NK-92 (cell line): Measurements from ENCODE around the gene DCAF8.

Experiments used
- DNase-seq: peaks from one replicate; lab custom pipeline; 2025; ENCODE audit not compliant: unreplicated experiment; lab: John Stamatoyannopoulos, UW

The DCAF8 gene

DNA sequence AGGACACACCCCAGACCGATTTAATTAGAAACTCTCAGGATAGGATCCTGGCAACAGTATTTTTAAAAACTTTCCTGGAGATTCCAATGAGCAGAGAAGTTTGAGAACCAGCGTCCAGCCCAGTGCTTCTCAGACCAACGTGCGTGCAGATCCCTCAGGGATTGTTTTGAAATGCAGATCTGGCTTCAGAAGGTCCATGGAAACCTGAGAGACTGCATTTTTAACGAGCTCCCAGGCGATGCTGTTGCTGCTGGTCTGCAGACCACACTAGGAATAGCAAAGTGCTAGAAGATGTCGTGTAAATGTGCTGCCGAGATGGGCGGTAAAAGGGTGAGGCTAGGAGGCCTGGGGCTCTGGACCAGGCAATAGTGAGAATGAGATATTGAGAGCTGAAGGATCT, 90.4 kb downstream of the DCAF8 start:
- DNase-seq = no peak

DNA sequence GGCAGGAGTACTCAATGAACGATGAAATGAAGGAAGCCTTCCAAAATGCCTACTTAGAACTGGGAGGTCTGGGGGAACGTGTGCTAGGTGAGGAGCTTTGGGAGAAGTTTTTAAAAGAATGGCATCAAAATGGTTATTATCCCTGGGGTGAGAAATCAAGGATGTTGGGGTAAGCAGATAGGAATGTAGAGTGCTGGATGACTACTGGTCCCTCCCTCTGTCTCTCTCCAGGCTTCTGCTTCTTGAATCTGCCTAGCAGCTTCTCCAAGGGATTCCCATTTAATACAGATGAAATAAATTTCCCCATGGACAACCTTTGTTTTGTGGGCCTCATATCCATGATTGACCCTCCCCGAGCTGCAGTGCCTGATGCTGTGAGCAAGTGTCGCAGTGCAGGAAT, 91.0 kb downstream of the DCAF8 start:
- DNase-seq = no peak

DNA sequence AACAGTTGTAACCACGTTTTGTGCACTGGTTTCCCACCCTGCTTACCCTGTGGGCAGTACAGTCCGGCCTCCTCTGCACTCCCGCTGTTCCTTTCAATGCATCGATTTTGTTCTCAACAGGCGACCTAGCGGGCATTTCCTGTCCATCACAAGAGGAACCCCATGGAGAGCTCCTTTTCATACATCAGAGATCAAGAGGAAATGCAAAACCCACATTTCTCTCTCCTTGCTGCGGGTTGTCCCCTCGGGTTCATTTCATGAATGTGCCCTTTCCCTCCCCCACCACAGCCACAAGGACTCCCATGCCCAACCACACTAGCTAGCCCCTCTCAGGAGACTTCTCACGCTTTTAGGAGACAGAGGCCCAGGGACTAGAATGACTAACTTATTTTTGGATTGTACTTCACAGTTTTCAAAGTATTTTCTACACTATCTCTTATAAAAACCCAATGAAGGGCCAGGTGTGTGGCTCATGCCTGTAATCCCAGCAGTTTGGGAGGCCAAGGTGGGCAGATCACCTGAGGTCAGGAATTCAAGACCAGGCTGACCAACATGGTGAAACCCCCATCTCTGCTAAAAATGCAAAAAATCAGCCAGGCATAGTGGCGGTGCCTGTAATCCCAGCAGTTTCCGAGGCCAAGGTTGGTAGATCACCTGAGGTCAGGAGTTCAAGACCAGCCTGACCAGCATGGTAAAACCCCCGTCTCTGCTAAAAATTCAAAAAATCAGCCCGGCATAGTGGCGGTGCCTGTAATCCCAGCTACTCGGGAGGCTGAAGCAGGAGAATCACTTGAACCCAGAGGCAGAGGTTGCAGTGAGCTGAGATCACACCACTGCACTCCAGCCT, 92.6 kb downstream of the DCAF8 start:
- no peak for DNase-seq

DNA sequence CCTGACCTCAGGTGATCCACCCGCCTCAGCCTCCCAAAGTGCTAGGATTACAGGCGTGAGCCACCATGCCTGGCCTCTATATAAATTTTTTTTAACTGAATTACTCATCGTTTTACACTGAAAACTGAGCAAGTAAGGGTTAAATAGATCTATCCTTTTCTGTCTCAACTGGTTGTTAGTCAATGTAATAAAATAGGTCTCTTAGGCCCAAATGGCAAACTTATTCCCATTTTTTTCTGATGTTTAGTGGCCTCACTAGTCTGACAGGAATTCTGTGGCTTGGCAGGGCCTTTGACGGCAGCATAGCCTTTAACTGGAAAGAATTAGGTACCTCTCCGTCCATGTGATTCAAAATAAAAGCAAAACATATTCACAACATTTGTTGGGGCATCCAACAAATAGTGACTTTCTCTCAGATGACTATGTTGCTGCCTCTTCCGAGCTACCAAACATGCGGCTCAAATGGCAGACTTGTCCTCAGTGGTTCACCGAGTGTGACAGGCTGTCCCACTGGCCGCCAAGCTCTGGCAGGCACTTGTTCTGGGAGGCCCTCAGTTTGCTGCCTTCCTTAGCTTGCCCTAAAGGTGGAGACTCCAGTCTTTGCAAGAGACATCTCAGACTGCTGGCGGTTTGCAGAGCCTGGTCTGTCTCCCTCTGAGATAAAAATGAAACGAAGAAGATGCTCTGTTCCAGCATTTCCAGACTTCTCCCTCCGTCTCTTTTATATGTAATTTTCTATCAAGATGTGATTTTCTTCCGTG, 93.6 kb downstream of the DCAF8 start:
- DNase-seq = no peak

DNA sequence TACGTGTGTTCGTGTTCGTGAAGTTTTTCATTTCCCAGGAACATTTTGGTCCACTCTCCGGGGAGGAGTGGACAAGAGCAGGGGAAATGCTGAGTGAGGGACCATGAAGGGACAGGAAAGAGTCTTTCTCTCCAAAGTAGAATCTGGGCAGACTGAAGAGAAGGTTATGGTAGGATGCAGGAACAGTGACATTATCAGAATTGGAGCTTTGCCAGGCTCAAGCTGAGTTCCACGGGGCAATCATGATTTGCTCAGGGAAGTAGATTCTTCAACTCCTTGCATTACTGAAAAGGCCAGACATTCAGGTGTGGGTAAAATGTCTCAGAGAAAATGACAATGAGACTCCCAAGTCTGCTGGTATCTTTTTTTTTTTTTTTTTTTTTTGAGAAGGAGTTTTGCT, 94.3 kb downstream of the DCAF8 start:
- DNase-seq = no peak

DNA sequence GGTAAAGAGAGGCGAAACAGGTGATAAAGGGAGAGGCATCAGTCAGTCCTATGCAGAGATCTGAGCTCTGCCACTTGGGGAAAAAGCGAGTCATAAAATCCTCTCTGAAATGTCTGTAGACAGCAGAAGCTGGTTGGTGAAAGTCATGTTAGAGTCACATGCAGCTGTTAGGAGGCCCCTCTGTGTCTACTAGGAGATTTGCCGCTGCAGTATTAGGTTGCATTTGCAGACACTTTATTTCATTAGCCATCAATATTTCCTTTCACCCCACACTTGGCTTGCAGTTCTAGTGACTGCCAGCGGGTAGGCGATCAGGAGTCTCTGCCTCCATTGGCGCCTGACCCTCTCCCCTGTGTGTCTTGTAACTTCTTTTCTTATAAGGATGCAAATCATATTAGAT, 94.8 kb downstream of the DCAF8 start:
- no peak for DNase-seq

DNA sequence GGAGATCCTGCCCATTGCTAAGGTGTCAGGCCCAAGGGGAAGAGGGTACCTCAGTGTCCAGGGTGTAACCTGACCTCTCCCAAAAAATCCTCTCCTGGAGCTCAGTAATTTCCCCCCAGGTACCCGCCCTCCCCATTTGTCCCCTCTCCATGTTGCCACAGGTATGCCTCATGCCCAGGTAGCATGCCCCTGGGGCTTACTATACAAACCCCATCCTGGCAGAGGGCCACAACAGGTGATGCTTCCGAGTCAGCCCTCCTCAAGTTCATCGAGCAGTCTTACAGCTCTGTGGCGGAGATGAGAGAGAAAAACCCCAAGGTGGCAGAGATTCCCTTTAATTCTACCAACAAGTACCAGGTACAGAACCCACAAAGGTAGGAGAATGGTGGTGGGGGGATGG, 95.3 kb downstream of the DCAF8 start:
- DNase-seq = no peak

DNA sequence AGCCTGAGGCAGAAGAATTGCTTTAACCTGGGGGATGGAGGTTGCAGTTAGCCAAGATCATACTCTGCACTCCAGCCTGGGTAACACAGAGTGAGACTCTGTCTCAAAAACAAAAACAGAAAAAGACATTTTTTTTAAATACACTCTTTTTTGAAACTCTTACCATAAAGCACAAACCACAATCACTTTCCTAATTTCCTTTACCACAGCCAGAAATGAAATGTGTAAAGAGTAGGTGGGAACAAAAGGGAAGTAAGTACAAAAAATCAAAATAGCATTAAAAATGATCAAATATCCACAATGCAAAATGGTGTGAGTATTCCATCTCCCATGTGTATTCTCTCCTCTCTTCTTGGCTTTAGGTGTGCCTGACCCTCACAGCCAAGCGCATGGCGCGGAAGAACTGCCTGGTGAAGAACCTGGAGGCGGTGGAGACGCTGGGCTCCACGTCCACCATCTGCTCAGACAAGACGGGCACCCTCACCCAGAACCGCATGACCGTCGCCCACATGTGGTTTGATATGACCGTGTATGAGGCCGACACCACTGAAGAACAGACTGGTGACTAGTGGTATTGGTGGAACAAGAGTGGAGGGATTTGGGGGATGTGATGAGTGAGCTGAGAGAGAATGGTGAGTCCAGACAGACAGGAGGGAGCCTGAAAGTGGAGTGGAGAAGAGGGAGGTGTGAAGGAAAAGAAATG, 96.0 kb downstream of the DCAF8 start:
- no peak for DNase-seq
